Testis (tissue), 2 donors: ENCODE measurements around the gene DLGAP4.

Experiments used
- CTCF ChIP-seq, 3 experiments: fragments of 450-650 bp in 2 of 3; fragments of 200-600 bp in 1 of 3; sonication (generic) in 1 of 3; IDR thresholded peaks; one replicate each; pipeline ENCODE4 v1.5.1; 2016 to 2019; ENCODE audit warnings: antibody characterized with exemption in 3 of 3, mild to moderate bottlenecking in 2 of 3, moderate library complexity in 1 of 3
- POLR2A ChIP-seq: fragments of 450-650 bp; IDR thresholded peaks from one replicate; pipeline ENCODE4 v1.6.1; 2017; ENCODE audit warnings: antibody characterized with exemption, mild to moderate bottlenecking, moderate library complexity

- TF ChIP-seq CTCF (IDR thresholded peaks at IDR 0.05) (no peak), POLR2A (no peak)
Measured at GRCh38 chr20:36538026-36538722, 232.0 kb downstream of the DLGAP4 start.
